Superior temporal gyrus (tissue), 1 donor: ENCODE data around the gene LPIN1.

ENCODE experiments used
- DNase-seq: peaks from one replicate; pipeline ENCODE4 v3.0.0-alpha.2; 2016; ENCODE audit errors: extremely low spot score

Gene LPIN1, protein sequence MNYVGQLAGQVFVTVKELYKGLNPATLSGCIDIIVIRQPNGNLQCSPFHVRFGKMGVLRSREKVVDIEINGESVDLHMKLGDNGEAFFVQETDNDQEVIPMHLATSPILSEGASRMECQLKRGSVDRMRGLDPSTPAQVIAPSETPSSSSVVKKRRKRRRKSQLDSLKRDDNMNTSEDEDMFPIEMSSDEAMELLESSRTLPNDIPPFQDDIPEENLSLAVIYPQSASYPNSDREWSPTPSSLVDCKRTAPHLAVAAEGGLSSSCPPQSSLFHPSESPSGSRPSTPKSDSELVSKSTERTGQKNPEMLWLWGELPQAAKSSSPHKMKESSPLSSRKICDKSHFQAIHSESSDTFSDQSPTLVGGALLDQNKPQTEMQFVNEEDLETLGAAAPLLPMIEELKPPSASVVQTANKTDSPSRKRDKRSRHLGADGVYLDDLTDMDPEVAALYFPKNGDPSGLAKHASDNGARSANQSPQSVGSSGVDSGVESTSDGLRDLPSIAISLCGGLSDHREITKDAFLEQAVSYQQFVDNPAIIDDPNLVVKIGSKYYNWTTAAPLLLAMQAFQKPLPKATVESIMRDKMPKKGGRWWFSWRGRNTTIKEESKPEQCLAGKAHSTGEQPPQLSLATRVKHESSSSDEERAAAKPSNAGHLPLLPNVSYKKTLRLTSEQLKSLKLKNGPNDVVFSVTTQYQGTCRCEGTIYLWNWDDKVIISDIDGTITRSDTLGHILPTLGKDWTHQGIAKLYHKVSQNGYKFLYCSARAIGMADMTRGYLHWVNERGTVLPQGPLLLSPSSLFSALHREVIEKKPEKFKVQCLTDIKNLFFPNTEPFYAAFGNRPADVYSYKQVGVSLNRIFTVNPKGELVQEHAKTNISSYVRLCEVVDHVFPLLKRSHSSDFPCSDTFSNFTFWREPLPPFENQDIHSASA

DNA sequence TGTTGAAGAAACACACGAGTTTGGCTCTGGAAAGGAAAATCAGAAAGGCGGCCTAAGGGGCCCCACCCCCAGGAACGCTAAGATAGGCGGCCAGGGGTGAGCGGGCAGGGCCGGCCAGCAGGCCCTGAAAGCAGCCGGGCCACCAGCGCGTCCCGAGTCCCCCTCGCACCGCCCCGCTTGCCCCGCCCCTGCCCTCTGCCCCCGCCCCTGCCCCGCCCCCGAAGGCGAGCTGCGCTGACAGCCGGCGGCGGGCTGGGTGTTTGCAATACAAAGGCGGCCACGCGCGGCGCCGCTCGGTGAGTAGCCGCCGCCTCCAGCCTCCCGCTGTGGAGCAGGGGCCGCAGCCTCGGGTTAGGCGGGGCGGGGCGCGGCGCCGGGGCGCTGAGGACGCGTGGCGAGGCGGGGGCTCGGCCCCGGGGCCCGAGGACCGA, at the start of gene LPIN1:
TSS of gene LPIN1 (plus strand) at position 257 of the 431 bp plus-strand sequence. CDS start 18,910 bp downstream, outside the sequence.
- DNase-seq: peak; percentile 82

DNA sequence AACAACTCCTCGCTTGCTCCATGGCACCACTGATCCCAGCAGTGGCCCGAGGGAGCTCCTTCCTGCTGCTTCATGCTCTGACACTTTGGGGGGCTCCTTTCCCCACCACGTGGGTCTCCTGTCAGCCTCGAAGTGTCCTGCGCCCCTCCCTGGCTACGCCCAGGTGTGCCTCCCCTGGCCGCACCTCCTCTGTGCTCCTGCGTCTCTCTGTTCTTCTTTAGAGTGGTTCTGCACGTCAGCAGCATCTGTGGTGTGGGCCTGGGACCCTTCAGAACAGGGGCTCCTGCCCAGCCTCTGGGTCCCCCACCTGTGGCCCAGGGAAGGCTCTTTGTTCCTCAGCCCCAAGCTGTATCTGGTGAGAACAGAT, 49.7 kb upstream of the LPIN1 start:
- DNase-seq: no peak

DNA sequence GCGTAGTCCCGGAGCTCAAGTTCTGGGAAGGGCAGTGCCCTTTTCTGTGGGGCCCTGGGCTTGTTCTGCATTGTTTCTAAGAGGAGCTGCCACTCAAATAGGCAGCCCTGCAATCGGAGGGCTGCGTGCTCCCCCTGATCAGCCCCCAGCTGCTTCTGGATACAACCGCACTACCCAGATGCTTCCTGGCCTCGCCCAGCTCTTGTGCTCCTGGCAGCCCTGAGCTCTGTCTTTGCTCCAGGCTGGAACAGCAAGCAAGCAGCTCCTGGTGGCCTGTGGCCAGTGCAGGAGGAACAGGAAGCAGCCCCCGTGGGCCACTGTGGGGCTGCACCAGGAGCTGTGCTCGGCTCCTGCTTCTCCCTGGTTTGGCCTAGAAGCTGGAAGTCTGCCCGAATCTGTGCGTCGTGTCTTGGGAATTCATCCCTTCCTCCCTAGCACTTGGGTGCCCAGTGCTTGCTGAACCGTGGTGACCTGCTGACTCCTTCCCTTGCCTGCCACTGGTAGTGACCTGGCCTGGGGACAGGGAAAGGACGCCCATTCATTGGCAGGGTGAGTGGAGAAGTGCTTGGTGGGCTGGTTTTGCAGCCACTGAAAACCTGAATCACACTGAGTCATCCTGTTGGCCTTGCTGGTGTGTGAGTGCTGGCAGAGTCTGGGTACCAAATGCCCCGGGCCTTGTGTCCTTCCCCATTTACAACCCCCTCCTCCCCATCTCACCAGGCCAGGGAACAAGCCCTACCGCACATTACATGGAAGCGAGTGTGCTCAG, 49.1 kb upstream of the LPIN1 start:
- no peak for DNase-seq

DNA sequence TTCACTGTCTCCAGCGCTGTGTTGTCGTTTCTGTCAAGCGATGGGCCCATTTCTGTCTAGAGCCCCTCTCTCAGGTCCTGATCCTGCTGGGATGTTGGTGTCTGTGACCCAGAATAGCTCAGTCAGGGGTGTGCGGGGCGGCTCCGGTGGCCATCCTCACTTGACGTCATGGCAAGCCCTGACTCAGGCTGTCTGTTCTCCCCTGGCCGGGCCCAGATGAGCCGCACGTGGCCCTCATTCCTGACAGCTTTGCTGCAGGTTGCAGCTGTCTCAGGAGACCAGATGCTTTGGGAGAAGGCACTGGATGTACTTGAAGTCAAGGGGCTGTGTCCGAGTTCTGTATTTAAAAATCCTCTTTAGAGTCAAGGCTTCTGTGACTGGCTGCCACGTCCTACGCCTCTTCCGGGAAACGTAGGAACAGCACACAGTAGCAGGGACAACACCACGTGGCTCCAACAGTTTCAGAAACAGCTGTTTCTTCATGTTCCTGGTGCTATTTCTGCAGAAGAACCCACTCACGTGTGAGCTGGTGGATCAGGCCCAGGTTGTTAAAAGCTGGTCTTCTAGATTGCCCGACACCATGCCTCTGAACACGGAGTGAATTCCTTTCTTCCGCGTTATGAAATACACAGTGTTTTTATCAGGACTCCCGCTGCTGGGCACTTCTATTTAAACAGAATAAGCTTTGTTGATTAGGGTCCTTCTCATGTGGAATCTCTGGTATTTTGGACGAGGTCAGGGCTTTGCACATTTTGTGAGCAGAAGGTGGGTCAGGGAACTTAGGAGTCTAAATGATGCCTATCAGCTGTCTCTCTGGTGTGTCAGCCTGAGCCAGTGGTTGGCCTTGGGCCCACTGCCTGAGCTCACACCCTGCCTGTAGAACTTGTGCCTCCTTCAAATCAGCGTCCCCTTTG, 48.2 kb upstream of the LPIN1 start:
- peak; percentile 62 for DNase-seq

DNA sequence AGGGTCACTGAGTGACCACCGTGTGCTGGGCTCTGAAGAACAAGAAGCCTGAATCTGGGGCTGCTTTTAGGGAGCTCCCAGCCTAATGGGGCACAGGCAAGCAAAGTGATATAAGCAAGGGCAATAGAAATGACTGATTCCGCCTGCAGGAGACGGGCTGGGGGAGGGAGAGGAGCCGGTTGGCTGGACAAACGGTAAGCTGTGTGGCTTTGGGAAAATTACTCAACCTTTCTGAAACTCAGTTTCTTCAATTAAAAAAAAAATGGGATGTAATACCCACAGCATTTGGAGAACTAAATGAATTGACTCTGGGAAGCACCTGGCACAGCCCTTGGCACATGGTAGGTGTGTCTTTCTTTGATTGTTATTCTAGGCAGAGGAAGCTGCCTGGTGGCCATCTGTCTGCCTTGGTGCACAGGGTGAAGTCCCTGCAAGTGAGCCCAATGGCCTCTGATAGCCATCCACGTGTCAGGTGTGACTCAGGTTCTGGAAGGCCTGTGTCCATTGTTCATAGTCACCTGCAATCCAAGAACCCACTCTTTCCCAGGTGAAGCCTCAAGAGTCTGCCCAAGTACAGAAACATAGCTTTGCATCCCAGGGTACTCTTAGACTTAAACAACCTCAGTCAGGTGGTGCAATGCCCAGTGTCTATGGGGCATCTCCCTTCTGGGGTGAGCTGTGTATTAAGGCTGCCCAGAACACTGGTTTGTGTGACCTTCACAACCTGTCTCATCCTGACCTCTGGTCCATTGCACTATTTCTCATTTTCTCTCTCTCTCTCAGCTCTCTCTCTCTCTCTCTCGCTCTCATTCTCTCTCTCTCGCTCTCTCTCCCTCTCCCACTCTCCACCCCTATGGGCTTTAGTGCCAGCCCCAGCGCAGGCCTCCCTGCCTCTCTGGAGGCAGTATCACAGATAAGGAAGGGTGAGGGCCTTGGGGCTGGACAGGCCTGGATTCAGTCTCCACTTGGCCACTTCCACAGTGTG, 46.5 kb upstream of the LPIN1 start:
- DNase-seq: no peak

DNA sequence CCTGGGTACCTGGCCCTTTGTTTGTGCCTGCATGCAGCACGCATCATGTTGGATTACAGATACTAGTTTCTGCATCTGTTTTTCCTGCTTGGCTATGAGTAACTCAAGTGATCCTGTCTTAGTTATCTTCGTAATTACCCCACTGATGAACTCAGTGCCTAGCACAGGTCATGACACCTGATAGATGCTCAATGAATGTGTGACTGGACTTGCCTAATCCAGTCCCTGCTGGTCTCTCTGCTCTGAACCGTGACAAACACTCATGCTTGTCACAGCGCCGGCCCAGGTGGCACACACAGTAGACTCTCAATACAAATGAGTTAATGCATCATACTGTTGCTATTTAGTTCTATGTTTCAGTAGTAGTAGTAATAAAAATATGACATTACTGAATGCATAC, 45.2 kb upstream of the LPIN1 start:
- DNase-seq: no peak

DNA sequence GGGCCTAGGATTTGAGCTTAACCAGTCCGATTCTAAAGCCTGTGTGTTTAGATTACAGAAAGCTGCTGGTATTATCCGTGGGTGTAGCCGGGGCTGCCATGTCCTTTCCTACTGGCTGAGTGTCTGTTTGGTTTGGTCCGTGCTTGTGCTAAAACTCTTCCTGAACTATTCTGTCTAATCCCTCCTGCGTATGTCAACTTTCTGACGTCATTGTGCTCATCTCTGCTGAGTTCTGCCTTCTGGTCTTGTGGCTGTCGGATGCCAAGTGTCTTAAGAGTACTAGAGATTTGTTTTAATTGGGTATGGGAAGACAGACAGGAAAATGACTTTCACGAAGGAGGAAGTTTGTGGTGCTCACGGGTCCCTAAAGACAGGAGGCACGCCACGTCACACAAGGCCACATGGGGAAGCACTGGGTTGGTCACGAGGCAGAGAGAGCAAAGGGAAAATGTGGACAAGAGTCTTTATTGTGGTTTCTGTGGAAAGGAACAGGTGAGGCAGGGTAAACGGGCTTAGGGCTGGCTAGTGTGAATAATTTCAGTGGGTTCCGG, 44.6 kb upstream of the LPIN1 start:
- DNase-seq: no peak

DNA sequence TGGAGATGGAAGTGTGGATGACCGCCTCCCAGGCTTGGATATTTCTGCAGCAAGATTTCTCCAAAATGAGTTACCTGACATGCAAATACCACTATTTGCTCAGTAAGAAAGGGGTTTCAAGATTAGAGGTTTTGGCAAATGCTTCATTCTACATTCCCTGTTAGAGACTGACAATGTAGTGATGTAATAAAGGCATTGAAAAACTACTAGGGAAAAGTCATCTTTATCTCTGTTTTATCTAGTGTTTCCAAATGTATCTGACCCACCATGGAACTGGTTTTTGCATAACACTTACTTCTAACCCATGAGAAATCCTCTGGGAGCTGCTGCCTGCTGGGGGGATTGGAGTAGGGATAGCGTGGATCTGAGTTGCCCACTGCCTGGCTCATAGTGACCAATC, 43.5 kb upstream of the LPIN1 start:
- no peak for DNase-seq

DNA sequence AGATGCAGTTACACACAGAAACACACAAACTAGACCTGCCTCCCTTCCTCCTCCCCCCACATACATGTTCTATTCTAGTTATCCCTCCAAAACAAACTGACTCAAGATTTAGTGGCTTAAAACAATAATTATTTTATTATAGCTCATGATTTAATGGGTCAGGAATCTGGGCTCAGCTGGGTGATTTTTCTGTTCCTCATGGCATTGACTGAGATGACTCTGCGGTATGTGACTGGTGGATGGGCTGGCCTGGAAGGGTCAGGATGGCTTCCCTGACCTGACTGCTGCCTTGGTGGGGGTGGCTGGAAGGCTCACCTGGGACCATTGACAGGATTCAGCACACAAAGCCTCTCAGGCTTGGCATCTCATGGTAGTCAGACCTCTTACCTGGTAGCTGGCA, 42.7 kb upstream of the LPIN1 start:
- no peak for DNase-seq

DNA sequence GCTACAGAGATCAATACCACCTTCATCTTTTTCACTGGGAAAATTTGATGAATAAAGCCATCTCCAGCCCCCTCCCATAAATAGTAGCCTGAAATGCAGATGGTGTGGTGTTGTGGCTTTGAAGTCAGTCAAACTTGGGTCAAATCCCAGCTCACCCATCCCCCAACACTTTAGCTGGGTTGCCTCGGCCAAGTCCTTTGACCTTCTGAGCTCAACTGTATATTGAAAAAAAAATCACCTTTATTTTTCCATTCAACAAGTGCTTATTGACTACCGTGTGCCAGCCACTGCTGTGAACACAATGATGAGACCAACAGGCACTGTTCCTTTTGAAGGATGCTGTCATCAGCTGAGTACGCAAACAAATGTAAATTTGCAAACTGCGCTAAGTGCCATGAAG, 41.4 kb upstream of the LPIN1 start:
- DNase-seq: no peak

DNA sequence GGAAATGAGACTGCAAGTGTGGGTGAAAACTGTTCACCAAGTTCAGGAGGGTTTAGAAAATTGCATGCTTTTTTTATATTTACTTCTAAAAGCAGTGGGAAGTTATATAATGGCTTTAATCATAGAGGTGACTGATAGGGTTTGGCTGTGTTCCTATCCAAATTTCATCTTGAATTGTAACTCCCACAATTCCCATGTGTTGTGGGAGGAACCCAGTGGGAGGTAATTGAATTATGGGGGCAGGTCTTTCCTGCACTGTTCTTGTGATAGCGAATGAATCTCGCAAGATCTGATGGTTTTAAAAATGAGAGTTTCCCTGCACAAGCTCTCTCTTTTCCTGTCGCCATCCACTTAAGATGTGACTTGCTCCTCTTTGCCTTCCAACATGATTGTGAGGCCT, 40.7 kb upstream of the LPIN1 start:
- no peak for DNase-seq

DNA sequence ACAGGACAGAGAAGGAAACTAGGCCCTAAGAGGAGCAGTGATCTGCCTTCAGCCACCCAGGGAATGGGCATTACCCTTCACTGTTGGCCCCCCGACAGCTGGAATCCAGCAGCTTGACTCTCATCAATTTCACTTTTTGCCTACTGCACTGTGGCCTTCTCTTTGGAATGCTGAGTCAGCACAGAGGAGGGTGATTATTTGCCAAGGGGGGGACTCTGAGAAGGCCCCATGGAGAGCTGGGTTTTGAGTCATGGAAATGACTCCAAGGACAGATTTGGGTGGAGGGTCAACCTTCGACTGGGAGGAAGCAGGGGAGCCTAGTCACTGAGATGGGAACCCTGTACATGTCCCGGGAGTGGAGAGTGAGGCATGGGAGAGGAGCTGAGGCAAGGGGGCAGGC, 38.3 kb upstream of the LPIN1 start:
- no peak for DNase-seq

DNA sequence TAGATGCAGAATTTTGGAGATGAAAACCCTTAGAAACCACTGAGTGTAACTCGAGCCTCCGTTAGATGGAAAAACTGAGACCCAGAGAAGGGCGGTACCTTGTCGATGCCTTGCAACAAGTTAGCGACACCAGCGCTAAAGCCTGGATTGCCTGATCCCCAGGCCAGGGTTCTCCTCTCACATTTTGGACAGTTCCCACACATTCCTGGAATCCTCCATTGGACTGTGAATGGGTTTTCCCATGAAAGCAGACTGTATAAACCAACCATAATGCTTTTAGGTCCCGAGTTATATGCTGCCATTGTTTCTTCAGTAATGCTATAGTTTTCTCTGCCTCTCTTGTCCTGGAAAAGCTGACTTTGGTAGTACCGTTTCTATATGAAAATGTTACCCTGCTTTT, 37.1 kb upstream of the LPIN1 start:
- DNase-seq: no peak

DNA sequence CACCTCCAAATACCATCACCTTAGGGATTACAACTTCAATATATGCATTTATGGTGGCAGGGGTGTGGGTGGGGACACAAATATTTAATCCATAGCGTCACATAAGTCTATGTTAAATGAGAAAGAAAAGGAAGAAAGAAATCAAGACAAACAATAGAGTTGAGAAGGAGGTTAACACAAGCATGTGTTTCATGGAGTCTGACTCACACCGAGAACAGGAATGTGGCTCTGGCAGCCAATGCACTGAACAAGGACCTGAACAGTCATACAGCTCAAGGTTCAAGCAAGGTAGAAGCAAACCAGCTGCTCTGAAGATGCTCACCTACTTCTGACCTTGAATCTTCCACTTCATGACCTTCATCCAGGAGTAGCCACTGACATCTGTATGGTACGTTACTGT, 36.2 kb upstream of the LPIN1 start:
- DNase-seq: peak; percentile 40

DNA sequence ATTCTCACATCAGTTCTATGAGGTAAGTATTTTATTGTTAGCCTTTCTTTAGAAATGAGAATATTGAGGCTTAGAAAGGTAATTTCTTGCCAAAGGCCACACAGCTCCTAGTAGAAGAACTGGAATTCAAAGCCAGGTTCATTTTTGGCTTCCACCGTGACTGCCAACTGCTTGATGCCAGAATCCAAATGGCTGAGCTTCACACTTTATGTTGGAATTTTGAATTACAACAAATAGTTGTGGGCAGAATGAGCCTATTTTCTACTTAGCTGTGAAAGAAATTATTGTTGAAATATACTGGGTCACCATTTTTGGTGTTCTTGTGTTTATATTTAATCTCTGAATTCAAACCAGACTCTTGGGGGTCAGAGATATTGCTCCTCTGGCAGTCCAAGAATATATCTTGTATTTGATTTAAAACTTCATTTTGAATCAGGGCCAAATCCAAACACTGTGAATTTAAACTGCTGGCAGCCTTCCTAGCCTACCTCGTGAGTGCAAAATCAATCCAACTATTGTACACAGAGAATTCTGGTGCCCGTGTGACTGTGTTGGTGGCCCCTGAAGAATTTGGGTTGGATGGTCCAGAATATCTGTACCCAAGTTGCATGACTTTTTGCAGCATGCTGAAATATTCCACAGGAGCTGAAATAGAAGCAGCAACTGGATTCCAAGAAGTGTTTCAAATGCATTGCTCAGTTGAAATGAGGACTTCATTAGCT, 35.6 kb upstream of the LPIN1 start:
- peak; percentile 58 for DNase-seq

DNA sequence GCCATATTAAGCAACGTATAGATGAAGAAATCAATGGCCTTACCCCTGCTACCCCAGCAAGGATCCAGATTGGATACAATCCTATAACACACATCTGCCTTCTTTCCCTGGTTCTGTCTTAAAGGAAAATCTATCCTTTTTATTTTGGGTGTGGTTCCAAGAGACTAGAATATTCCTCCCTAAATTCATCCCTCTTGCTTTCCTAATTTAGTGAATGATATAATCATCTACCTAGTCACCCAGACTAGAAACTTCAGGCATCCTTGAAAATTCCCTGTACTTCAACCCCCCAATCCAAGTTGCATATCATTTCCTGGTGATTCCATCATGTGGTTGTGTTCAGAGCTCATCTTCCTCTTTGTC, 35.1 kb upstream of the LPIN1 start:
- no peak for DNase-seq

DNA sequence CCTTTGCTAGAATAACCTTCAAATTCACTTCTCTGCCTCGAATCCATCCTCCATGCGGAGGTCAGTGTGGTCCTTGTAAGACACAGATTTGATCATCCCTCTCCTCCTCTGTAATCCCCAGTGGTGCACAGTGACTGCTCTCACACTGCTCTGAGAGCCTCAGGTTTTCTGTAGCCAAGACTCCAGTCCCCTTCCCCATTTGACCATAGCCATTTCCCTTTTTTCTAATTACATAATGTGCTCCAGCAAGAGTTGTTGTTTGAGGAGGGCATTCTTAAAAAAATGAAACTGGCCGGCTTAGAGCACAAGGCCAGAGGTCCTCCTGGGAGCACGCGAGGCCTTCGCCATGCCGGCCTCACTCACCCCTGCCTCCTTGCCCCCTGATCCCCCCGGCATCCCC, 34.7 kb upstream of the LPIN1 start:
- DNase-seq: no peak

DNA sequence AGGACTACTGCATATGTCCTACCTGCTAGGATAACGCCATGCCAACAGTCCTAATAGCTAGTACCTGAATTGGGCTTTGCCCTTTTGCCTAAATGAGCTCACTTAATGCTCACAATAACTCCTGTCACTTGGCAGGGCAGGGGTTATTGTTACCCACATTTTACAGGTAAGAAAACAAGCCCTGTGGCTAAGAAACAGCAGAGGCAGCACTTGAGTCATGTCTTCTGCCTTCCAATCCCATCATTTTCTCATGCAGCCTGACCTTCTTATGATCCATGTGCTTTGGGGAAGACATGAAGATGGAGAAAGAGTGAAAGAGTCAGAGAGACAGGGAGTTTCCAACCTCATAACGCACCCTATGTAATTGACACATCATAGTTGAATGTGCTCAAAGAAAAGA, 33.6 kb upstream of the LPIN1 start:
- DNase-seq: no peak

DNA sequence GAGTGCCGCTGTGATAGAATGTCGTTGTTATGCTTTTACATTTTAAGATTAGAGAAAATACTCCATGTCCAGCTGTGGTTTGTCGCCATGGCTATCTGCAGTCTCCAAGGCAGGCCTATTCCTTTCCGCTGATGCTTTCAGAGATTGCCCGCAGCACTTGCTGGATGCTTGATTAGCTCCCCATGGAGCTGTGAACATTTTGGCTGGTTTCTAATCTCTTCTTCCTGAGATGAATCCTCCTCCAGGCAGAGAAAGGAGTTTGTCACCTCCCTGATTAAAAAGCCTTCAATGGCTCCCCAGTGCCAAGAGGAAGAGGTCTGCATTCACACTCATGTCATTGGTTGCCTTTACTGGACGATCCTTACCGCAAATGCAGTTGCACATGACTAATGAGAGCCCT, 32.6 kb upstream of the LPIN1 start:
- DNase-seq: no peak
